Spleen (tissue), 7 donors: ENCODE data around the gene METTL2A.
"Not testable (repeated sequence)": the region's sequence is repeated elsewhere in the genome, so short reads cannot be mapped to it uniquely, and the experiment has no call there.

ENCODE experiments used
- CTCF ChIP-seq, 11 experiments: fragments of 200-600 bp in 7 of 11; fragments of 450-650 bp in 4 of 11; sonication (generic) in 4 of 11; IDR thresholded peaks in 8 of 11; conservative IDR thresholded peaks in 3 of 11; 1 replicate in 7 of 11; 2 replicates in 4 of 11; pipeline versions ENCODE4 v1.4.0 to v1.8.0; 2016 to 2021; ENCODE audit warnings: antibody characterized with exemption in 11 of 11, inconsistent platforms in 4 of 11, mild to moderate bottlenecking in 1 of 11
- POLR2A ChIP-seq, 3 donors: fragments of 450-650 bp; IDR thresholded peaks; one replicate each; pipeline ENCODE4 v1.5.1; 2017; ENCODE audit warnings: antibody characterized with exemption in 3 of 3, mild to moderate bottlenecking in 1 of 3
- POLR2AphosphoS5 ChIP-seq, 3 donors: sonication (generic); formaldehyde crosslinking; IDR thresholded peaks; one replicate each; pipeline ENCODE4 v1.5.1; 2017; ENCODE audit warnings: antibody characterized with exemption in 3 of 3
- donor health status: DM: no; HTN: no; CAD: no; lungs with moderate emphysema.
- donor health status: DM: no; HTN: no; CAD: no.
- donor health status: DM: no; HTN: no; CAD: no.

DNA sequence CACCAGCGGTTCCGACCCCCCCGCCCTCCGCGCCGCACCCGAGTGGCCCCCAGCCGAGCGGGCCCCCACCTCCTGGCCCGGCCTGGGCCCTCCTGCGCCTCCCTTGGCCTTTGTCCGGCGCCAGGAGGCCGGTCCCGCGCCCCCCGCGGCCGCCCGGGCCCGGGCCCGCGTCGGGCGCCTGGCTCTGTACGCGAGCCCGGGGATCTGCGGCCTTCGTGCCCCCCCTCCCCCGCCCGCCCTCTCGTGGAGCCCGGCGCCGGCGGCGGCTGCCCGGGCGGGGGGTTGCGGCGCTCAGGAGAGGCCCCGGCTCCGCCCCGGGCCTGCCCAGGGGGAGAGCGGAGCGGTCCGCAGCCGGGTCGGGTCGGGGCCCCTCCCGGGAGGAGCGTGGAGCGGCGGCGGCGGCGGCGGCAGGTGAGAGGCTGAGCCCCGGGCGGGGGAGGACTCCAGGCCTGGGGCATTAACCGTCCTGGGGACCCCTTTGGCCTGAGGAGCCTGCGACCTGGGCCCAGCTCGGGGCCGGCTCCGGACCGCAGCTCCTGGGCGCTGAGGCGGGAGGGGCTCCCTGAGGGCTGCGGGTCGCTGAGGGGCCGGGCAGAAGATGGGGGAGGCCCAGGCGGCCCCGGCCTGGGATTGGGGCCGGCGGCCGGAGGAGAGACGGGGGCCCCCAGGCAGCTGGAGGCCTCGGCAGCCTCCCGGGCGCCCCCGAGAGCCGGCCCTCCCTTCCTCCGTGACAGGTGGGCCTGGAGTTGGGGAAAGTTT, 55.4 kb downstream of the METTL2A start:
- not testable (repeated sequence) for TF ChIP-seq CTCF (IDR thresholded peaks at IDR 0.05 in 8 of 11, conservative IDR thresholded peaks at IDR 0.05 in 3 of 11); POLR2A (IDR thresholded peaks at IDR 0.05)
- peak in 1 of 3 donors; percentile 13 for TF ChIP-seq POLR2AphosphoS5 (IDR thresholded peaks at IDR 0.05)
